SK-N-SH (cell line): ENCODE results near the gene STOML2. TPM values are rescaled to one million over a fixed set of nuclear protein-coding genes. Genes with fewer than 3 reads are reported as not detected.

Source experiments
- CTCF ChIA-PET: fragments of 300-600, 350-600 bp; formaldehyde crosslinking; extraction: SDS; loops from one replicate; lab custom pipeline; 2021; lab: Yijun Ruan, JAX
- POLR2A ChIA-PET: fragments of 350-600 bp; sonication (Branson Sonifier 250); formaldehyde crosslinking; extraction: SDS; loops from one replicate; lab custom pipeline; 2020; ENCODE audit warnings: antibody characterized with exemption, inconsistent platforms; lab: Yijun Ruan, JAX
- DNase-seq: peaks from one replicate; pipeline ENCODE4 v3.0.0; 2012
- H2AFZ ChIP-seq: fragments of 200-600 bp; sonication (generic); 2 replicates; pipeline ENCODE4 v1.8.1; 2016; ENCODE audit warnings: antibody characterized with exemption, mild to moderate bottlenecking, low read depth
- H3F3A ChIP-seq: fragments of 200-600 bp; sonication (generic); replicated peaks from 2 replicates; pipeline ENCODE3; 2016; ENCODE audit warnings: antibody characterized with exemption, mild to moderate bottlenecking; ENCODE audit not compliant: insufficient read depth
- H3K27ac ChIP-seq, 2 experiments: fragments of 200-500 bp in 1 of 2; fragments of 200-600 bp in 1 of 2; sonication (Bioruptor generic) in 1 of 2; sonication (generic), shearing (Covaris generic) in 1 of 2; 2 replicates each; pipeline versions ENCODE4 v1.5.1 to v1.6.1; 2014 to 2016; ENCODE audit warnings: low read depth in 2 of 2, inconsistent platforms in 1 of 2, low read length in 1 of 2, mild to moderate bottlenecking in 1 of 2, mixed read lengths in 1 of 2
- H3K27me3 ChIP-seq: fragments of 200-600 bp; sonication (generic), shearing (Covaris generic); 2 replicates; pipeline ENCODE4 v1.6.1; 2016; ENCODE audit warnings: mixed run types; ENCODE audit not compliant: insufficient read depth
- H3K36me3 ChIP-seq, 2 experiments: fragments of 200-500 bp in 1 of 2; fragments of 200-600 bp in 1 of 2; sonication (Bioruptor generic) in 1 of 2; sonication (generic) in 1 of 2; replicated peaks in 1 of 2; 2 replicates each; pipeline versions ENCODE3 to v1.5.1; 2014 to 2016; ENCODE audit warnings: low read length in 1 of 2, mild to moderate bottlenecking in 1 of 2; ENCODE audit not compliant: insufficient read depth in 2 of 2, control insufficient read depth in 1 of 2
- H3K4me1 ChIP-seq, 2 experiments: fragments of 200-500 bp in 1 of 2; fragments of 200-600 bp in 1 of 2; sonication (Bioruptor generic) in 1 of 2; sonication (generic), shearing (Covaris generic) in 1 of 2; 2 replicates each; pipeline versions ENCODE4 v1.5.1 to v1.6.1; 2014 to 2016; ENCODE audit warnings: low read depth in 1 of 2, low read length in 1 of 2, mixed run types in 1 of 2; ENCODE audit not compliant: insufficient read depth in 2 of 2, control insufficient read depth in 1 of 2
- H3K4me2 ChIP-seq: fragments of 200-600 bp; sonication (generic), shearing (Covaris generic); 2 replicates; pipeline ENCODE4 v1.6.1; 2017; ENCODE audit warnings: mixed run types
- H3K4me3 ChIP-seq, 2 experiments: fragments of 200-500 bp in 1 of 2; fragments of 200-600 bp in 1 of 2; sonication (Bioruptor generic) in 1 of 2; sonication (generic), shearing (Covaris generic) in 1 of 2; 2 replicates each; pipeline versions ENCODE4 v1.5.1 to v1.8.1; 2014 to 2016; ENCODE audit warnings: low read depth in 2 of 2, inconsistent platforms in 1 of 2, low read length in 1 of 2, mild to moderate bottlenecking in 1 of 2, mixed read lengths in 1 of 2, moderate library complexity in 1 of 2
- H3K79me2 ChIP-seq: fragments of 200-600 bp; sonication (generic); 2 replicates; pipeline ENCODE4 v1.8.1; 2017; ENCODE audit warnings: mild to moderate bottlenecking; ENCODE audit not compliant: insufficient read depth
- H3K9ac ChIP-seq: fragments of 200-600 bp; sonication (generic); 2 replicates; pipeline ENCODE4 v1.6.1; 2017; ENCODE audit warnings: mixed run types
- H3K9me2 ChIP-seq: fragments of 200-600 bp; sonication (generic); 2 replicates; pipeline ENCODE4 v1.6.1; 2017; ENCODE audit warnings: mixed run types
- H3K9me3 ChIP-seq: fragments of 200-600 bp; sonication (generic); 2 replicates; pipeline ENCODE4 v1.6.1; 2017; ENCODE audit warnings: mixed run types, mild to moderate bottlenecking, moderate library complexity
- H4K20me1 ChIP-seq: fragments of 200-600 bp; sonication (generic); 2 replicates; pipeline ENCODE4 v1.6.1; 2017; ENCODE audit warnings: mild to moderate bottlenecking, mixed run types; ENCODE audit not compliant: insufficient read depth
- CTCF ChIP-seq: fragments of 200-600 bp; sonication (generic); IDR thresholded peaks from 2 replicates; pipeline ENCODE4 v1.6.1; 2017; ENCODE audit warnings: antibody characterized with exemption, mild to moderate bottlenecking, moderate library complexity
- ELF1 ChIP-seq: IDR thresholded peaks from 2 replicates; pipeline ENCODE4 v1.4.0; 2012
- FOSL2 ChIP-seq: IDR thresholded peaks from 2 replicates; pipeline ENCODE4 v1.4.0; 2012; ENCODE audit warnings: low read depth, mild to moderate bottlenecking, moderate library complexity, borderline replicate concordance
- GABPA ChIP-seq: IDR thresholded peaks from 2 replicates; pipeline ENCODE4 v1.4.0; 2012; ENCODE audit warnings: low read depth, mild to moderate bottlenecking
- GATA2 ChIP-seq: sonication (generic); formaldehyde crosslinking; IDR thresholded peaks from 2 replicates; pipeline ENCODE4 v1.5.0; 2020; ENCODE audit warnings: mild to moderate bottlenecking, missing genetic modification reagents
- IRF3 ChIP-seq: fragments of 150-350 bp; IDR thresholded peaks from 2 replicates; pipeline ENCODE4 v1.6.1; 2016; ENCODE audit warnings: mild to moderate bottlenecking, low read depth, low read length
- JUND ChIP-seq: IDR thresholded peaks from 2 replicates; pipeline ENCODE4 v1.4.0; 2012
- MEF2A ChIP-seq: IDR thresholded peaks from 2 replicates; pipeline ENCODE4 v1.4.0; 2012; ENCODE audit warnings: low read depth, borderline replicate concordance
- MXI1 ChIP-seq: IDR thresholded peaks from 2 replicates; pipeline ENCODE4 v1.6.1; 2012; ENCODE audit warnings: mild to moderate bottlenecking, low read depth, low read length, improper control_type of control experiment
- NFIC ChIP-seq: IDR thresholded peaks from 2 replicates; pipeline ENCODE4 v1.4.0; 2012; ENCODE audit warnings: borderline replicate concordance
- RAD21 ChIP-seq: IDR thresholded peaks from 2 replicates; pipeline ENCODE4 v1.6.1; 2012; ENCODE audit warnings: mild to moderate bottlenecking, low read length
- RFX5 ChIP-seq: IDR thresholded peaks from 2 replicates; pipeline ENCODE4 v1.6.1; 2012; ENCODE audit warnings: mild to moderate bottlenecking, improper control_type of control experiment, low read length
- TAF1 ChIP-seq: IDR thresholded peaks from 2 replicates; pipeline ENCODE4 v1.6.1; 2012; ENCODE audit warnings: low read depth, mild to moderate bottlenecking, low read length, moderate library complexity, borderline replicate concordance
- TCF12 ChIP-seq: IDR thresholded peaks from 2 replicates; pipeline ENCODE4 v1.4.0; 2012
- WGBS: methylation state at CpG from one replicate; pipeline ENCODE4 v1.1.6; 2017; ENCODE audit warnings: low lambda C conversion rate; 5-methylcytosine and 5-hydroxymethylcytosine counted together
- polyA plus RNA-seq, 3 experiments: library from polyadenylated mRNA; depleted of rRNA; stranded (reverse); fragments of >200 nt; gene quantifications; 2 replicates each; pipeline ENCODE4 v1.2.3, GENCODE V29; 2012
- TF ChIP-seq, protein P1 (sequence below): IDR thresholded peaks from 2 replicates; pipeline ENCODE4 v1.4.0; 2012; ENCODE audit warnings: low read depth, borderline replicate concordance
- TF ChIP-seq, protein P2 (sequence below): IDR thresholded peaks from 2 replicates; pipeline ENCODE4; 2012
- TF ChIP-seq, protein P3 (sequence below): IDR thresholded peaks from 2 replicates; pipeline ENCODE4 v1.4.0; 2012; ENCODE audit warnings: low read depth, borderline replicate concordance

The STOML2 gene
- polyA plus RNA-seq, 1 of the 3 experiments (the other 2 are of a cell fraction): 232 TPM

GRCh38 chr9:35075358-35075757 is 27.6 kb downstream of the STOML2 start:
- WGBS: 98% methylated on average over 4 of the region's 4 CpGs
- no peak overlapping the region for H3K9ac ChIP-seq
- no peak overlapping the region for H3K4me3 ChIP-seq
- no peak overlapping the region for H3K4me2 ChIP-seq
- CTCF ChIA-PET: no interaction called here
- H3K27me3 ChIP-seq: no peaks in the 10 kb centered on the region
- peaks cover 45% of the 10 kb centered on the region for H3K79me2 ChIP-seq
- no peak overlapping the region for H2AFZ ChIP-seq
- no peaks in the 10 kb centered on the region for H3K9me2 ChIP-seq
- peaks cover 20% of the 10 kb centered on the region for H4K20me1 ChIP-seq
- H3K9me3 ChIP-seq: no peaks in the 10 kb centered on the region
- peaks cover 19 to 24% of the 10 kb centered on the region in 2 experiments for H3K4me1 ChIP-seq
- H3K27ac ChIP-seq: no peak overlapping the region
- POLR2A ChIA-PET: no interaction called here
- TF ChIP-seq RFX5: no peak
- TF ChIP-seq, protein P1, sequence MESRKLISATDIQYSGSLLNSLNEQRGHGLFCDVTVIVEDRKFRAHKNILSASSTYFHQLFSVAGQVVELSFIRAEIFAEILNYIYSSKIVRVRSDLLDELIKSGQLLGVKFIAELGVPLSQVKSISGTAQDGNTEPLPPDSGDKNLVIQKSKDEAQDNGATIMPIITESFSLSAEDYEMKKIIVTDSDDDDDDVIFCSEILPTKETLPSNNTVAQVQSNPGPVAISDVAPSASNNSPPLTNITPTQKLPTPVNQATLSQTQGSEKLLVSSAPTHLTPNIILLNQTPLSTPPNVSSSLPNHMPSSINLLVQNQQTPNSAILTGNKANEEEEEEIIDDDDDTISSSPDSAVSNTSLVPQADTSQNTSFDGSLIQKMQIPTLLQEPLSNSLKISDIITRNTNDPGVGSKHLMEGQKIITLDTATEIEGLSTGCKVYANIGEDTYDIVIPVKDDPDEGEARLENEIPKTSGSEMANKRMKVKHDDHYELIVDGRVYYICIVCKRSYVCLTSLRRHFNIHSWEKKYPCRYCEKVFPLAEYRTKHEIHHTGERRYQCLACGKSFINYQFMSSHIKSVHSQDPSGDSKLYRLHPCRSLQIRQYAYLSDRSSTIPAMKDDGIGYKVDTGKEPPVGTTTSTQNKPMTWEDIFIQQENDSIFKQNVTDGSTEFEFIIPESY: no peak
- no peak for TF ChIP-seq GATA2 (CRISPR knock-in tag)
- TF ChIP-seq MEF2A: no peak
- TF ChIP-seq NFIC: no peak
- no peak for TF ChIP-seq TAF1
- TF ChIP-seq RAD21: no peak
- TF ChIP-seq JUND: no peak
- no peak for TF ChIP-seq GABPA
- no peak for TF ChIP-seq CTCF
- no peak for TF ChIP-seq IRF3
- no peak for TF ChIP-seq ELF1
- DNase-seq: no peak
- peaks cover 12 to 37% of the 10 kb centered on the region in 2 experiments for H3K36me3 ChIP-seq
- H3F3A ChIP-seq: peaks cover 28% of the 10 kb centered on the region

GRCh38 chr9:35074791-35075190 is 28.1 kb downstream of the STOML2 start:
- Histone ChIP-seq H2AFZ (no peak overlapping the region), H3K27me3 (no peaks in the 10 kb centered on the region), H3K4me1 (peaks cover 24 to 30% of the 10 kb centered on the region in 2 experiments), H3K4me2 (no peak overlapping the region), H4K20me1 (peaks cover 26% of the 10 kb centered on the region), H3K9me3 (no peaks in the 10 kb centered on the region), H3K79me2 (peaks cover 50% of the 10 kb centered on the region), H3K9me2 (no peaks in the 10 kb centered on the region), H3K4me3 (no peak overlapping the region), H3F3A (peaks cover 24% of the 10 kb centered on the region), H3K27ac (no peak overlapping the region), H3K36me3 (peaks cover 17 to 37% of the 10 kb centered on the region in 2 experiments), H3K9ac (no peak overlapping the region)
- DNase-seq: no peak
- WGBS: 97% methylated on average over 8 of the region's 8 CpGs
- POLR2A ChIA-PET: no interaction called here
- CTCF ChIA-PET: no interaction called here
- TF ChIP-seq, protein P1: no peak
- TF ChIP-seq MXI1: no peak
- TF ChIP-seq, protein P2, sequence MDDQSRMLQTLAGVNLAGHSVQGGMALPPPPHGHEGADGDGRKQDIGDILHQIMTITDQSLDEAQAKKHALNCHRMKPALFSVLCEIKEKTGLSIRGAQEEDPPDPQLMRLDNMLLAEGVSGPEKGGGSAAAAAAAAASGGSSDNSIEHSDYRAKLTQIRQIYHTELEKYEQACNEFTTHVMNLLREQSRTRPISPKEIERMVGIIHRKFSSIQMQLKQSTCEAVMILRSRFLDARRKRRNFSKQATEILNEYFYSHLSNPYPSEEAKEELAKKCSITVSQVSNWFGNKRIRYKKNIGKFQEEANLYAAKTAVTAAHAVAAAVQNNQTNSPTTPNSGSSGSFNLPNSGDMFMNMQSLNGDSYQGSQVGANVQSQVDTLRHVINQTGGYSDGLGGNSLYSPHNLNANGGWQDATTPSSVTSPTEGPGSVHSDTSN: no peak
- TF ChIP-seq CTCF: no peak
- no peak for TF ChIP-seq FOSL2
- TF ChIP-seq, protein P3, sequence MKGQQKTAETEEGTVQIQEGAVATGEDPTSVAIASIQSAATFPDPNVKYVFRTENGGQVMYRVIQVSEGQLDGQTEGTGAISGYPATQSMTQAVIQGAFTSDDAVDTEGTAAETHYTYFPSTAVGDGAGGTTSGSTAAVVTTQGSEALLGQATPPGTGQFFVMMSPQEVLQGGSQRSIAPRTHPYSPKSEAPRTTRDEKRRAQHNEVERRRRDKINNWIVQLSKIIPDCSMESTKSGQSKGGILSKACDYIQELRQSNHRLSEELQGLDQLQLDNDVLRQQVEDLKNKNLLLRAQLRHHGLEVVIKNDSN: no peak
- TF ChIP-seq TAF1: no peak
- no peak for TF ChIP-seq TCF12
